ENCODE measurements around the gene CRELD1. TPM values are rescaled to one million over a fixed set of nuclear protein-coding genes. Genes with fewer than 3 reads are reported as not detected.

The CRELD1 gene
- total and polyA plus RNA-seq, 9 of the 15 experiments (the other 6 are each of a cell fraction or from before 2014, with no cell fraction given) = 3.3 to 25.8 (median 16.5) TPM

- TF ChIP-seq PATZ1 (CRISPR knock-in tag; IDR thresholded peaks at IDR 0.05; ENCODE audit: borderline replicate concordance) (no peak), ZEB2 (IDR thresholded peaks at IDR 0.05) (no peak), MAFG (tag; conservative IDR thresholded peaks at IDR 0.05) (no peak), SMAD1 (IDR thresholded peaks at IDR 0.05; ENCODE audit: low read depth, low read length, partially characterized antibody) (no peak), USF2 (CRISPR knock-in tag; IDR thresholded peaks at IDR 0.05) (no peak), SP1 (CRISPR knock-in tag; IDR thresholded peaks at IDR 0.05) (peak; percentile 58), CREB3 (tag; conservative IDR thresholded peaks at IDR 0.05; ENCODE audit: low read depth) (no peak)
- TF ChIP-seq, protein P1, sequence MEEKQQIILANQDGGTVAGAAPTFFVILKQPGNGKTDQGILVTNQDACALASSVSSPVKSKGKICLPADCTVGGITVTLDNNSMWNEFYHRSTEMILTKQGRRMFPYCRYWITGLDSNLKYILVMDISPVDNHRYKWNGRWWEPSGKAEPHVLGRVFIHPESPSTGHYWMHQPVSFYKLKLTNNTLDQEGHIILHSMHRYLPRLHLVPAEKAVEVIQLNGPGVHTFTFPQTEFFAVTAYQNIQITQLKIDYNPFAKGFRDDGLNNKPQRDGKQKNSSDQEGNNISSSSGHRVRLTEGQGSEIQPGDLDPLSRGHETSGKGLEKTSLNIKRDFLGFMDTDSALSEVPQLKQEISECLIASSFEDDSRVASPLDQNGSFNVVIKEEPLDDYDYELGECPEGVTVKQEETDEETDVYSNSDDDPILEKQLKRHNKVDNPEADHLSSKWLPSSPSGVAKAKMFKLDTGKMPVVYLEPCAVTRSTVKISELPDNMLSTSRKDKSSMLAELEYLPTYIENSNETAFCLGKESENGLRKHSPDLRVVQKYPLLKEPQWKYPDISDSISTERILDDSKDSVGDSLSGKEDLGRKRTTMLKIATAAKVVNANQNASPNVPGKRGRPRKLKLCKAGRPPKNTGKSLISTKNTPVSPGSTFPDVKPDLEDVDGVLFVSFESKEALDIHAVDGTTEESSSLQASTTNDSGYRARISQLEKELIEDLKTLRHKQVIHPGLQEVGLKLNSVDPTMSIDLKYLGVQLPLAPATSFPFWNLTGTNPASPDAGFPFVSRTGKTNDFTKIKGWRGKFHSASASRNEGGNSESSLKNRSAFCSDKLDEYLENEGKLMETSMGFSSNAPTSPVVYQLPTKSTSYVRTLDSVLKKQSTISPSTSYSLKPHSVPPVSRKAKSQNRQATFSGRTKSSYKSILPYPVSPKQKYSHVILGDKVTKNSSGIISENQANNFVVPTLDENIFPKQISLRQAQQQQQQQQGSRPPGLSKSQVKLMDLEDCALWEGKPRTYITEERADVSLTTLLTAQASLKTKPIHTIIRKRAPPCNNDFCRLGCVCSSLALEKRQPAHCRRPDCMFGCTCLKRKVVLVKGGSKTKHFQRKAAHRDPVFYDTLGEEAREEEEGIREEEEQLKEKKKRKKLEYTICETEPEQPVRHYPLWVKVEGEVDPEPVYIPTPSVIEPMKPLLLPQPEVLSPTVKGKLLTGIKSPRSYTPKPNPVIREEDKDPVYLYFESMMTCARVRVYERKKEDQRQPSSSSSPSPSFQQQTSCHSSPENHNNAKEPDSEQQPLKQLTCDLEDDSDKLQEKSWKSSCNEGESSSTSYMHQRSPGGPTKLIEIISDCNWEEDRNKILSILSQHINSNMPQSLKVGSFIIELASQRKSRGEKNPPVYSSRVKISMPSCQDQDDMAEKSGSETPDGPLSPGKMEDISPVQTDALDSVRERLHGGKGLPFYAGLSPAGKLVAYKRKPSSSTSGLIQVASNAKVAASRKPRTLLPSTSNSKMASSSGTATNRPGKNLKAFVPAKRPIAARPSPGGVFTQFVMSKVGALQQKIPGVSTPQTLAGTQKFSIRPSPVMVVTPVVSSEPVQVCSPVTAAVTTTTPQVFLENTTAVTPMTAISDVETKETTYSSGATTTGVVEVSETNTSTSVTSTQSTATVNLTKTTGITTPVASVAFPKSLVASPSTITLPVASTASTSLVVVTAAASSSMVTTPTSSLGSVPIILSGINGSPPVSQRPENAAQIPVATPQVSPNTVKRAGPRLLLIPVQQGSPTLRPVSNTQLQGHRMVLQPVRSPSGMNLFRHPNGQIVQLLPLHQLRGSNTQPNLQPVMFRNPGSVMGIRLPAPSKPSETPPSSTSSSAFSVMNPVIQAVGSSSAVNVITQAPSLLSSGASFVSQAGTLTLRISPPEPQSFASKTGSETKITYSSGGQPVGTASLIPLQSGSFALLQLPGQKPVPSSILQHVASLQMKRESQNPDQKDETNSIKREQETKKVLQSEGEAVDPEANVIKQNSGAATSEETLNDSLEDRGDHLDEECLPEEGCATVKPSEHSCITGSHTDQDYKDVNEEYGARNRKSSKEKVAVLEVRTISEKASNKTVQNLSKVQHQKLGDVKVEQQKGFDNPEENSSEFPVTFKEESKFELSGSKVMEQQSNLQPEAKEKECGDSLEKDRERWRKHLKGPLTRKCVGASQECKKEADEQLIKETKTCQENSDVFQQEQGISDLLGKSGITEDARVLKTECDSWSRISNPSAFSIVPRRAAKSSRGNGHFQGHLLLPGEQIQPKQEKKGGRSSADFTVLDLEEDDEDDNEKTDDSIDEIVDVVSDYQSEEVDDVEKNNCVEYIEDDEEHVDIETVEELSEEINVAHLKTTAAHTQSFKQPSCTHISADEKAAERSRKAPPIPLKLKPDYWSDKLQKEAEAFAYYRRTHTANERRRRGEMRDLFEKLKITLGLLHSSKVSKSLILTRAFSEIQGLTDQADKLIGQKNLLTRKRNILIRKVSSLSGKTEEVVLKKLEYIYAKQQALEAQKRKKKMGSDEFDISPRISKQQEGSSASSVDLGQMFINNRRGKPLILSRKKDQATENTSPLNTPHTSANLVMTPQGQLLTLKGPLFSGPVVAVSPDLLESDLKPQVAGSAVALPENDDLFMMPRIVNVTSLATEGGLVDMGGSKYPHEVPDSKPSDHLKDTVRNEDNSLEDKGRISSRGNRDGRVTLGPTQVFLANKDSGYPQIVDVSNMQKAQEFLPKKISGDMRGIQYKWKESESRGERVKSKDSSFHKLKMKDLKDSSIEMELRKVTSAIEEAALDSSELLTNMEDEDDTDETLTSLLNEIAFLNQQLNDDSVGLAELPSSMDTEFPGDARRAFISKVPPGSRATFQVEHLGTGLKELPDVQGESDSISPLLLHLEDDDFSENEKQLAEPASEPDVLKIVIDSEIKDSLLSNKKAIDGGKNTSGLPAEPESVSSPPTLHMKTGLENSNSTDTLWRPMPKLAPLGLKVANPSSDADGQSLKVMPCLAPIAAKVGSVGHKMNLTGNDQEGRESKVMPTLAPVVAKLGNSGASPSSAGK (IDR thresholded peaks at IDR 0.05) = no peak
Observed at GRCh38 chr3:9932843-9933560, 632 bp upstream of the CRELD1 start (continued).
